SU-DHL-6 (cell line): ENCODE data around the gene SNED1.

Experiments used
- H2AFZ ChIP-seq: fragments of 200-600 bp; sonication (generic); 2 replicates; pipeline ENCODE4 v1.6.1; 2014; ENCODE audit warnings: low read depth, mild to moderate bottlenecking, moderate library complexity, mixed read lengths, antibody characterized with exemption, low read length; ENCODE audit not compliant: severe bottlenecking
- H3F3A ChIP-seq: fragments of 200-600 bp; shearing (Covaris generic); 2 replicates; pipeline ENCODE4 v1.6.0; 2016; ENCODE audit warnings: antibody characterized with exemption, mild to moderate bottlenecking; ENCODE audit not compliant: insufficient read depth
- H3K27ac ChIP-seq: fragments of 200-600 bp; sonication (generic); 2 replicates; pipeline ENCODE4 v1.5.1; 2016; ENCODE audit warnings: low read depth, mild to moderate bottlenecking, low read length, moderate library complexity, mixed read lengths
- H3K27me3 ChIP-seq: fragments of 200-600 bp; sonication (generic), shearing (Covaris generic); 2 replicates; pipeline ENCODE4 v1.6.0; 2014; ENCODE audit warnings: mild to moderate bottlenecking, low read length
- H3K36me3 ChIP-seq: fragments of 200-600 bp; sonication (generic); 2 replicates; pipeline ENCODE4 v1.6.1; 2014; ENCODE audit warnings: mild to moderate bottlenecking, low read length, mixed read lengths
- H3K4me2 ChIP-seq: fragments of 300-600, 200-600 bp; shearing (Covaris generic), sonication (generic); 2 replicates; pipeline ENCODE4 v1.6.0; 2014; ENCODE audit warnings: low read length, low read depth, mild to moderate bottlenecking; ENCODE audit not compliant: poor library complexity, severe bottlenecking
- H3K4me3 ChIP-seq: fragments of 200-600 bp; sonication (generic); 2 replicates; pipeline ENCODE4 v1.5.1; 2014; ENCODE audit warnings: antibody characterized with exemption, low read length, mild to moderate bottlenecking, mixed read lengths; ENCODE audit not compliant: insufficient read depth, poor library complexity, severe bottlenecking
- H3K79me2 ChIP-seq: fragments of 200-600 bp; sonication (generic); 2 replicates; pipeline ENCODE4 v1.6.1; 2014; ENCODE audit warnings: mild to moderate bottlenecking, low read length, moderate library complexity; ENCODE audit not compliant: insufficient read depth
- H3K9ac ChIP-seq: fragments of 200-600 bp; sonication (generic); 2 replicates; pipeline ENCODE4 v1.7.0; 2014; ENCODE audit warnings: mild to moderate bottlenecking, low read length
- H3K9me2 ChIP-seq: fragments of 200-600 bp; sonication (generic); replicated peaks from 2 replicates; pipeline ENCODE4 v1.6.1; 2014; ENCODE audit warnings: low read length; ENCODE audit not compliant: insufficient read depth
- H3K9me3 ChIP-seq: fragments of 200-600 bp; sonication (generic); 2 replicates; pipeline ENCODE4 v1.6.1; 2014; ENCODE audit warnings: low read length, mixed read lengths; ENCODE audit not compliant: insufficient read depth
- H4K20me1 ChIP-seq: fragments of 200-600 bp; sonication (generic); 2 replicates; pipeline ENCODE4 v1.6.1; 2014; ENCODE audit warnings: low read depth, mild to moderate bottlenecking, antibody characterized with exemption, low read length, moderate library complexity, mixed read lengths
- CTCF ChIP-seq: fragments of 200-600 bp; sonication (generic); IDR thresholded peaks from one replicate; pipeline ENCODE4 v1.5.1; 2017; ENCODE audit warnings: antibody characterized with exemption, mild to moderate bottlenecking, low read length, moderate library complexity; ENCODE audit not compliant: insufficient read depth, poor library complexity, severe bottlenecking
- EZH2phosphoT487 ChIP-seq: fragments of 200-600 bp; sonication (generic), shearing (Covaris generic); conservative IDR thresholded peaks from 2 replicates; pipeline ENCODE4 v1.6.1; 2018; ENCODE audit warnings: mild to moderate bottlenecking, antibody characterized with exemption, low read length, moderate library complexity, mixed read lengths

Gene SNED1

GRCh38 chr2:240992572-240993291 is 5.7 kb upstream of the SNED1 start:
- H2AFZ ChIP-seq, result no peak overlapping the region

DNA sequence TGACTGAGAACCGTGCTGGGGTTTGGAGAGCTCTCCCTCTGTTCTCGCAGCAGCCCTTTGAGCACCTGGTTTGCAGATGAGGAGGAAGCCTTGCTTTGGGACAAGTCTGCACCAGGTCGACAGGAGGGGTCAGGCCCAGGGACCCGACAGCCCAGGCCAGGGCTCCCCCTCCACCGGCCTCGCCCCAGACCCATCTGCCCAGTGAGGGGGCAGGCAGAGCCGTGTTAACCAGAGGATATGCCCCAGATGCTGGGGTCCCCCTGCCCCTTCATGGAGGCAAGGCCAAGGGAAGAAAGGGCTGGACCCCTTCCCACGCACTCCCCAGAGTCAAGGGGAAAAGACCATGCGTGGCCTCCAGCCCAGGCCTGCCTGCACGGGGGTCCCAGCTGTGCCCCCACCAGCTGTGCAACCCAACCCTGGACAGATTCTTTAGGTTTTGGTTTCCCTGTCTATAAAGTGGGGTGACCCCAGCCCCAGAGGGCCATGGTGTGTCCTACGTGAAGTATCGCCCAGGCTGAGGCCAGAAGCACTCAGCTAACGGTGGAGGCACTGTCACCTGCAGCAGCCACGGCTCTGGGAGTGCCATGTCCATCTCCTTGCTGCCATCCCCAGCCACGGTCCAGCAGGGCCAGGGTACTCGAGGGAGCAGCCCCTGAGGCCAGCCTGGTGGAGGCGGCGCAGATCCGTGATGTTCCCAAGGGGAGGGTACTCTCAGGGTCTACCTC is 4.8 kb upstream of the SNED1 start:
- Histone ChIP-seq H3K27ac (no peak overlapping the region), H3K4me3 (no peak overlapping the region), H3K9me3 (no peaks in the 10 kb centered on the region), H3K9ac (no peak overlapping the region), H3K27me3 (no peaks in the 10 kb centered on the region), H2AFZ (no peak overlapping the region), H3K4me2 (no peak overlapping the region), H3K79me2 (no peaks in the 10 kb centered on the region), H4K20me1 (no peaks in the 10 kb centered on the region), H3F3A (no peaks in the 10 kb centered on the region), H3K9me2 (no peaks in the 10 kb centered on the region), H3K36me3 (no peaks in the 10 kb centered on the region)
- no peak for TF ChIP-seq EZH2phosphoT487
- TF ChIP-seq CTCF, result no peak

More at GRCh38 chr2:240992572-240993291, 5.7 kb upstream of the SNED1 start:
- Histone ChIP-seq H3K27ac (no peak overlapping the region), H3K36me3 (no peaks in the 10 kb centered on the region), H3K9me3 (no peaks in the 10 kb centered on the region), H4K20me1 (no peaks in the 10 kb centered on the region), H3K4me3 (no peak overlapping the region), H3K9me2 (no peaks in the 10 kb centered on the region), H3K9ac (no peak overlapping the region), H3K4me2 (no peak overlapping the region), H3K79me2 (no peaks in the 10 kb centered on the region), H3F3A (no peaks in the 10 kb centered on the region), H3K27me3 (no peaks in the 10 kb centered on the region)
- no peak for TF ChIP-seq CTCF
- no peak for TF ChIP-seq EZH2phosphoT487

GRCh38 chr2:240994171-240994896 is 4.1 kb upstream of the SNED1 start:
- H3K9me2 ChIP-seq, result no peaks in the 10 kb centered on the region
- no peaks in the 10 kb centered on the region for H3K79me2 ChIP-seq
- no peak overlapping the region for H3K4me2 ChIP-seq
- H3K27ac ChIP-seq, result no peak overlapping the region
- H4K20me1 ChIP-seq, result no peaks in the 10 kb centered on the region
- no peak overlapping the region for H2AFZ ChIP-seq
- no peak overlapping the region for H3K9ac ChIP-seq
- no peak for TF ChIP-seq EZH2phosphoT487
- H3K27me3 ChIP-seq, result no peaks in the 10 kb centered on the region
- H3F3A ChIP-seq, result no peaks in the 10 kb centered on the region
- no peaks in the 10 kb centered on the region for H3K9me3 ChIP-seq
- no peak overlapping the region for H3K4me3 ChIP-seq
- no peaks in the 10 kb centered on the region for H3K36me3 ChIP-seq
